ENCODE data around the gene COL20A1. TPM values are rescaled to one million over a fixed set of nuclear protein-coding genes. Genes with fewer than 3 reads are reported as not detected.
"Not testable (repeated sequence)": the region's sequence is repeated elsewhere in the genome, so short reads cannot be mapped to it uniquely, and the experiment has no call there.

COL20A1 gene
- total and polyA plus RNA-seq, 2 donors: 1.2 TPM; not detected in 1

DNA sequence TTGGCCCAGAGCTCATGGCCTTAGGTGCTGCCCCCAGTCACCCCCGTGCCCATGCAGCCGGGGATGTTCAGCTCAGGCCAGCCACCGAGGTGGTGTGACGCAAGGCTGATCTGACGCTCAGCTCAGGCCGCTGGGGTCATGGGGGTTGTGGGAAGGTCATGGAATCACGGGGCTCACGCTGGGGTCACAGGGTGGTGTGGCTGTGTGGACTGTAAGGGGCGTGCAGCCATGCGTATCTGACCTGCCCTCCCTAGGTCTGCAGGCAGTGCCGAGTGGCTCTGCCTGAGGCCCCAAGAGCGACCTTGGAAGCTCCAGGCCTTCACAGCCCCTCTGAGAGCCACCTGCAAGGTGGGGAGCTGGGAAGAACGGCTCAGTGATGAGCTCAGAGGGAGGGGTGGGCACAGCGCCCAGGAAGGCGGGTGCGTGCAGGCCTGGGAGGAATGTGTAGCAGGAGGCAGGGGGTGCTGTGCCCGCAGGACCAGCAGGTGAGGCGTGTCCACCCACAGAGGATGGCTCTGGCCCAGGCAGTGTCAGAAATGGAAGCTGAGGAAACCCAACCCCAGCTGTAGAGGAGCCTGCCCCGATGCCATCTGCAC, 40.4 kb downstream of the COL20A1 start:
- no peak overlapping the region for H3K27ac ChIP-seq (ENCODE audit: low read depth)
- H3K4me1 ChIP-seq (ENCODE audit: insufficient read depth): no peaks in the 10 kb centered on the region
- no peaks in the 10 kb centered on the region for H3K36me3 ChIP-seq (ENCODE audit: insufficient read depth)
- DNase-seq (ENCODE audit: extremely low spot score): no peak
- no peak overlapping the region for H3K4me3 ChIP-seq (ENCODE audit: low read depth, low read length)
- 78% methylated on average over 19 of the region's 19 CpGs for WGBS

DNA sequence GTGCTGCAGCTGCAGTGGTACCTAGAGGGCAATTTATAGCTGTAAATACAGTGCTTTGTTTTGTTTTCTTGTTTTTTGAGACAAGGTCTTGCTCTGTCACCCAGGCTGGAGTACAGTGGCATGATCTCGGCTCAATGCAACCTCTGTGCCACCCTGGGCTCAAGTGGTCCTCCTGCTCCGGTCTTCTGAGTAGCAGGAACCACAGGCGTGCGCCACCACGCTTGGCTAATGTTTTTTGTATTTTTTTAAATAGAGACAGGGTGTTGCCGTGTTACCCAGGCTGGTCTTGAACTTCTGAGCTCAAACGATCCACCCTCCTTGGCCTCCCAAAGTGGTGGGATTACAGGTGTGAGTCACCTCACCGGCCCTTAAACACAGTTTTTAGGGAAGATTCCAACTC, 41.4 kb downstream of the COL20A1 start:
- WGBS: 93% methylated on average over 8 of the region's 8 CpGs
- H3K36me3 ChIP-seq (ENCODE audit: insufficient read depth): no peaks in the 10 kb centered on the region

DNA sequence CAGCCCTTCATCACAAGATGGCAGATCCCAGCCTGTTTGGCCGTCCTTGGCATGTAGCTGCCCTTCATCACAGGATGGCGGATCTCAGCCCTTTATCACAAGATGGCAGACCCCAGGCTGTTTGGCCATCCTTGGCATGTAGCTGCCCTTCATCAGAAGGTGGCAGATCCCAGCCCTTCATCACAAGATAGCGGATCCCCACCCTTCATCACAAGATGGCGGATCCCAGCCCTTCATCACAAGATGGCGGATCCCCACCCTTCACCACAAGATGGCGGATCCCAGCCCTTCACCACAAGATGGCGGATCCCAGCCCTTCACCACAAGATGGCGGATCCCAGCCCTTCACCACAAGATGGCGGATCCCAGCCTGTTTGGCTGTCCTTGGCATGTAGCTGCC, 42.1 kb downstream of the COL20A1 start:
- H3K36me3 ChIP-seq (ENCODE audit: insufficient read depth); H3K4me1 ChIP-seq (ENCODE audit: insufficient read depth); H3K27ac ChIP-seq (ENCODE audit: low read depth); DNase-seq (ENCODE audit: extremely low spot score); H3K4me3 ChIP-seq (ENCODE audit: low read depth, low read length): not testable (repeated sequence)
- 96% methylated on average over 9 of the region's 9 CpGs for WGBS

More for the DNA sequence above, 41.4 kb downstream of the COL20A1 start:
- H3K4me3 ChIP-seq (ENCODE audit: low read depth, low read length): no peak overlapping the region
- H3K4me1 ChIP-seq (ENCODE audit: insufficient read depth): no peaks in the 10 kb centered on the region
- DNase-seq (ENCODE audit: extremely low spot score): no peak
- H3K27ac ChIP-seq (ENCODE audit: low read depth): no peak overlapping the region

DNA sequence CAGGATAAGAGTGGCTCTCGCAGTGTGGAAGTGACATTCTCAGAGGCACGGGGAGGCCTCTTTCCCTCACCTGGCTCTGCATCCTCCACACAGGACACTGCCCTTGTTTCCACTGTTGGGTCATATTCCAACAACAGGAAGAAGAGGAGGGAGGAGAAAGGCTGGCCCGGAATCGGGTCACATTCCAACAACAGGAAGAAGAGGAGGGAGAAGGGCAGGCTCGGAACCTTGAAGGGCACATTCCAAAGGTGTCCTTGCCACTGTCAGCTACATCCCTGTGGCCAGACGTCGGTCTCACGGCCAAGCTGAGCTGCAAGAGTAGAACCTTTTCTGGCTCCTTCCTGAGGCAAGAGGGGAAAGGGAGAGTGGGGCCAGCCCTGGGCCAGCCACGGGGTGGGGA, 42.7 kb downstream of the COL20A1 start:
- no peaks in the 10 kb centered on the region for H3K4me1 ChIP-seq (ENCODE audit: insufficient read depth)
- no peaks in the 10 kb centered on the region for H3K36me3 ChIP-seq (ENCODE audit: insufficient read depth)
- no peak for DNase-seq (ENCODE audit: extremely low spot score)
- no peak overlapping the region for H3K4me3 ChIP-seq (ENCODE audit: low read depth, low read length)
- no peak overlapping the region for H3K27ac ChIP-seq (ENCODE audit: low read depth)
- 43% methylated on average over 9 of the region's 9 CpGs for WGBS

DNA sequence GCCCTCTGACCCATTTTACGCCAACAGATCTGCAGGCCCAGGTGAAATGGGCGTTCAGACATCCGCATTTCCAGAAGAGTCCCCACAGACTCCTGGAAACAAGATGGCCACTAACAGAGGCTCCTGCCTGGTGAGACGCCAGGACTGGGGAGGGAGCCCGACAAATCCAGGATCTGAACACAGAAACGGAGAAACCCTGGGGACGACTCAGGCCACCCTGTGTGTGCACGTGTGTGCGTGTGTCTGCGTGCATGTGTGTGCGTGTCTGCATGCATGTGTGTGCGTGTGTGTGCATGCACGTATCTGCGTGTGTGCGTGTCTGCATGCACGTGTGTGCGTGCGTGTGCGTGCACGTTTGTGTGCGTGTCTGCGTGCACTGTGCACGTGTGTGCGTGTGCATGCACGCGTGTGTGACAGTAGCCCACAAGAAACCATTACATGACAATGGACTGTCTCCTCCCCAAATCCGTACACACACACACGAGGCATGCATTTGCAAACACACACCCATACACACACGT, 43.3 kb downstream of the COL20A1 start:
- 89% methylated on average over 29 of the region's 29 CpGs for WGBS
- DNase-seq (ENCODE audit: extremely low spot score): no peak
- Histone ChIP-seq H3K4me3 (ENCODE audit: low read depth, low read length) (no peak overlapping the region), H3K27ac (ENCODE audit: low read depth) (no peak overlapping the region), H3K4me1 (ENCODE audit: insufficient read depth) (no peaks in the 10 kb centered on the region), H3K36me3 (ENCODE audit: insufficient read depth) (no peaks in the 10 kb centered on the region)

DNA sequence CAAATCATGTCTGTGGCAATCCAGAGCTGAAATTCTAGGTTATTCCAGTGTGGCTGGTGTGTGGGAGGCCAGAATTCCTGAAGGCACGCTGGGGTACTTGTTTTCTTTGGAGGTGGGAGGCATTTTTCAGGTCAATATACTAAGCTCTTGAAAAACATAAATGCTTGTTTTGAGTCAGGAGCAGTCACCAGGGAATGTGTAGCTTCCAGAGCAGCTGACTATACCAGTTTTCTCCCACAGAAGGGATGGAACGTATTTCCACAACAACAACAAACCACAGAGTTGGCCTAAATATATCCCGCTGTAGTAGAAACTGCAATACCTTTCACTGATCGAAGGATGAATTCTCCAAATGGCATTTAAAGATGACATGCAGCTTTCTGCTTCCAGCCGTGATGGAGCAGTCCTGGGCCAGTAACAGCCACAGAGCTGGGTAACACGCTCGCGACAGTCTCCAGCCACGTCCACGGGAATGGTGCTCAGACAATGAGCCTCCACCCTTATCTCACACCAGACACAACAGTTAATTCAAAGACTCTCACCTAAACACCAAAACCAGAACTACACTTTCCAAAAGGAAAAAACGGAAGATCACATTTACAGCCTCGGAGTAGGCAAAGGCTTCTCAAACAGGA, 44.9 kb downstream of the COL20A1 start:
- 65% methylated on average over 12 of the region's 12 CpGs for WGBS
- Histone ChIP-seq H3K36me3 (ENCODE audit: insufficient read depth) (no peaks in the 10 kb centered on the region), H3K27ac (ENCODE audit: low read depth) (no peak overlapping the region), H3K4me1 (ENCODE audit: insufficient read depth) (no peaks in the 10 kb centered on the region), H3K4me3 (ENCODE audit: low read depth, low read length) (no peak overlapping the region)
- DNase-seq (ENCODE audit: extremely low spot score): no peak

DNA sequence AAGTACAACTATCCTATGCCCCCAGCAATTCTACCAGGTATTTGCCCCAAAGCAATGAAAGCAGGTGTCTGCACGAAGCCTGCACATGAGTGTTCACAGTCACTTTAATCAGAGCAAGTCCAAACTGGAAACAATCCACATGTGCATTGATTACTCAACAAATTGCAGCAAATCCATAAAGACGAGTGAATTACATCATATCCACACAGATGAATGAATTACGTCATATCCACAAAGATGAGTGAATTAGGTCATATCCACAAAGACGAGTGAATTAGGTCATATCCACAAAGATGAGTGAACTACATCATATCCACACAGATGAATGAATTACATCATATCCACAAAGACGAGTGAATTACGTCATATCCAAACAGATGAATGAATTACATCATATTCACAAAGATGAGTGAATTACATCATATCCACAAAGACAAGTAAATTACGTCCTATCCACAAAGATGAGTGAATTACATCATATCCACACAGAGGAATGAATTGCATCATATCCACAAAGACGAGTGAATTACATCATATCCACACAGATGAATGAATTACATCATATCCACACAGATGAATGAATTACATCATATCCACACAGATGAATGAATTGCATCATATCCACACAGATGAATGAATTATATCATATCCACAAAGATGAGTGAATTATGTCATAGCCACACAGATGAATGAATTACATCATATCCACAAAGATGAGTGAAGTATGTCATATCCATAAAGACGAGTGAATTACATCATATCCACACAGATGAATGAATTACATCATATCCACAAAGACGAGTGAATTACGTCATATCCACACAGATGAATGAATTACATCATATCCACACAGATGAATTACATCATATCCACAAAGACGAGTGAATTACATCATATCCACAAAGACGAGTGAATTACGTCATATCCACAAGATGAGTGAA, 46.4 kb downstream of the COL20A1 start:
- H3K4me1 ChIP-seq (ENCODE audit: insufficient read depth); H3K27ac ChIP-seq (ENCODE audit: low read depth); DNase-seq (ENCODE audit: extremely low spot score); H3K36me3 ChIP-seq (ENCODE audit: insufficient read depth); H3K4me3 ChIP-seq (ENCODE audit: low read depth, low read length): not testable (repeated sequence)
- 75% methylated on average over 14 of the region's 14 CpGs for WGBS

DNA sequence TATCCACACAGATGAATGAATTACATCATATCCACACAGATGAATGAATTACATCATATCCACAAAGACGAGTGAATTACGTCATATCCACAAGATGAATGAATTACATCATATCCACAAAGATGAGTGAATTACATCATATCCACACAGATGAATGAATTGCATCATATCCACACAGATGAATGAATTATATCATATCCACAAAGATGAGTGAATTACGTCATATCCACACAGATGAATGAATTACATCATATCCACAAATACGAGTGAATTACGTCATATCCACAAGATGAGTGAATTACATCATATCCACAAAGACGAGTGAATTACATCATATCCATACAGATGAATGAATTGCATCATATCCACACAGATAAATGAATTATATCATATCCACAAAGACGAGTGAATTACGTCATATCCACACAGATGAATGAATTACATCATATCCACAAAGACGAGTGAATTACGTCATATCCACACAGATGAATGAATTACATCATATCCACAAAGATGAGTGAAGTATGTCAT, 47.2 kb downstream of the COL20A1 start:
- not testable (repeated sequence) for H3K36me3 ChIP-seq (ENCODE audit: insufficient read depth); H3K4me3 ChIP-seq (ENCODE audit: low read depth, low read length); H3K4me1 ChIP-seq (ENCODE audit: insufficient read depth); H3K27ac ChIP-seq (ENCODE audit: low read depth); DNase-seq (ENCODE audit: extremely low spot score)
- 84% methylated on average over 10 of the region's 10 CpGs for WGBS

DNA sequence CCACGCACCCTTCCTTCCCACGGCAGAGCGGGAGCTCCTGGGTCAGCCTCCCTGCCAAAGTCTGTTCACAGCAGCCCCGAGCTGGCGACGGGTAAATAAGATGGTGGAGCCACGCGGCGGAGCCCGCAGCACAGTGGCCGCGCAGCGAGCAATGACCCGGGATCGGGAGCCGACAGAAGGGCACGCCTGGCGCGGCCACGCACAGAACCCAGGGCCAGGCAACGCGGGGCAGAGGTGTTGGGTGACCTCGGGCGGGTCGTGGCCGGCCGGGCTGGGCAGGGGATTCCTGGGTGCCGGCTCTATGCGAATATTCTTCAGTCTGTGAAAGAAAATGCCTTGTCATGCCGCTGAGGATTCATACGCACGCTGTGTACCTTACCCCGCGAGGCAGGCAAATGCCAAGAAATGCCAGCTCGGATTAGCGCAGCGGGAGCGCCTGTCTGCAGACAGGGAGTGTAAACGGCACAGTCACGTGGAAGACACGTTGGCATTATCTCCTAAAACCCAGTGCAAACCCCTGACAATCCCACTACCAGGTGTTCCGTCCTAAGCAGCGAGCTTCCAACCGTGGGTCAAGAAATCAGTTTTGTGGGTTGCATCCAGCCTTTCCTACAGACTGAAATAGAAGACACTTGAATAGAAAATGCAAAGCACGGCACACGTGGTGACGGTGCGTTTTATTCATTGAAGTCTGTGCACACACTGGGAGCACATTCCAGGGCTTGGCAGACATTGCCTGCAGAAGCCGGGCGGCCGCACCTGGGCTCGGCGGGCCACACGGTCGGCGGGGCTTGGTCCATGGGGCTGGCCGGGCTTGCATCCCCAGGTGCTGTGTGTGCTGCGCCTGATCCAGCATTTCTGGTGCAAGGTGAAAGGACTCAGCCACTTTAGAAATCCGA, 49.8 kb downstream of the COL20A1 start:
- no peak overlapping the region for H3K4me3 ChIP-seq (ENCODE audit: low read depth, low read length)
- WGBS: 90% methylated on average over 59 of the region's 59 CpGs
- H3K36me3 ChIP-seq (ENCODE audit: insufficient read depth): no peaks in the 10 kb centered on the region
- DNase-seq (ENCODE audit: extremely low spot score): no peak
- H3K4me1 ChIP-seq (ENCODE audit: insufficient read depth): no peaks in the 10 kb centered on the region
- no peak overlapping the region for H3K27ac ChIP-seq (ENCODE audit: low read depth)

DNA sequence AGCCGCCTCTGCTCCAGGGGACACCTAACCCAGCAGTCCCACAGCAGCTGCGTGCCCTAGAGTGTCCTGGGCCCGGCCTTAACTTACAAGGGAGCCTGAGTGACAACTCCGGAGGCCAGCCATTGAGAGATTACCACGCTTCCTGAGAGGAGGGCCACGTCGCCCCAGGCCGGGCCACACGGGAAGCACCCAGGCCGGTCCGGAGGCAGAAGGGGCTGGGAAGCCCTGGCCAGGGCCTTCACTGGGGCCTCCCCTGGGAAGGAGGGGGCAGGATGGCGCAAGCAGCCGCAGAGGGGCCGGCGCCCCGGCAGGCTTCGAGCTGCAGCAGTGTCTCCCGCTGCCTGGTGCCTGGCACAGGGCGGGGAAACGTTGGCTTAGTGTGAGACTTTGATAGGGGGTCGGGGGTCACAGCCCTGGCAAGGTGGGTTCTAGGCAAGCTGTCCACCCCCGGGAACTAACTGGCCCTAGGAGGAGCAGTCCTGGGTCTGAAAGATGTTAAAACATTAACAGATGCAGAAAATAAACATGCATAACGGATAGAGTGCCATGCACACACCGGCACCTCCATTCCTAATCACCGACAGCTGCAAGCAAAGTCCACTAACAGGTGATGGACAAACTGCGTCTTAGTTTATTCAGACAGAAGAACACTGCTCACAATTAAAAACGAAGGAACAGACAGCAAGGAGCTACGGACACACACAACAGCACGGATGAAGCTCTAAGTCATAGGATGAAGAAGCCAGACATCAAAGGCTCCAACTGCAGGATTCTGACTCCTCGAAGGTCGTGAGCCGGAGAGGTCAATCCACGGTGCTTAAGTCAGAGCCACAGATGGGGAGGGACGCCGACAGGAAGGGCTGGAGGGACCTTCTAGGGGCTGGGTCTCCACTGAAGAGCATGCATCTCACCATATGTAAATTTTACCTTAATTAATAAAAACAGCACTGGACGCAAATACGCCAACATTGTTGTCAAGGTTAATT, 50.8 kb downstream of the COL20A1 start:
- 54% methylated on average over 37 of the region's 37 CpGs for WGBS
- no peaks in the 10 kb centered on the region for H3K36me3 ChIP-seq (ENCODE audit: insufficient read depth)
- no peak for DNase-seq (ENCODE audit: extremely low spot score)

DNA sequence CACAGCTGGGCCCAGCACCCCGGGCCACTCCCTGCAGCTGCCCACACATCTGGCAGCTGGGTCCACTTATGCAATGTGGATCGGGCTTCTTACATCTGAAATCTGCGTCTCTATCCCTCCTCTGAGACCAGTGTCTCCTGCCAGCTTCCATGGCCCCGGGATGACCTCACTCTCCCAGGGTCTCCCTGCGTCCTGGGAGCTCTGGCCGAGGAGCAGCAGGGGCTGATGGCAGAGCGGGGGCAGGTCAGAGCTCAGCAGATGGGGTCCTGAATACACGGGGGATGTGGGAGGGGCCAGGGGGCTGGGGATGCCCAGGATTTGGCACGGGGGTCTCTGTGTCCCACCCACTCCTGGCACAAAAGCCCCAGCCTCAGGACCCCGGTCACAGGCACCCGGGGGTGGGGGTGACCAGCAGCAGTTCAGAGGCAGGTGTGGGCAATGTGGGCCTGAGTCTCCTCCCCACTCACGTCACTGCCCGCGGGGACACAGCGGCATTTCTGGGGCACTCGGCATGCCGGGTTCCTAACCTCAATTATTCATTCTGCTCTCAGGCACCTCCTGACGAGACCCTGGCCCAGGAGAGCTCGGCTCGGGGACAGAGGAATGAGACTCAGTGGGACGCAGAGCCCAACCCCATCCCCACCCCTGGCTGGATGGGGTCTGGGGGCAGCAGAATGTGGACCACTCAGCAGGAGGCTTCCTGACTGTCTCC, 51.8 kb downstream of the COL20A1 start:
- Histone ChIP-seq H3K4me3 (ENCODE audit: low read depth, low read length) (no peak overlapping the region), H3K4me1 (ENCODE audit: insufficient read depth) (no peaks in the 10 kb centered on the region), H3K27ac (ENCODE audit: low read depth) (no peak overlapping the region), H3K36me3 (ENCODE audit: insufficient read depth) (no peaks in the 10 kb centered on the region)
- DNase-seq (ENCODE audit: extremely low spot score): no peak
- WGBS: 52% methylated on average over 21 of the region's 21 CpGs

More for the DNA sequence above, 50.8 kb downstream of the COL20A1 start:
- Histone ChIP-seq H3K27ac (ENCODE audit: low read depth) (no peak overlapping the region), H3K4me1 (ENCODE audit: insufficient read depth) (no peaks in the 10 kb centered on the region), H3K4me3 (ENCODE audit: low read depth, low read length) (no peak overlapping the region)
